ENCODE measurements around the gene TACC2.
"Not testable (repeated sequence)": the region's sequence is repeated elsewhere in the genome, so short reads cannot be mapped to it uniquely, and the experiment has no call there.

Gene TACC2

GRCh38 chr10:122089311-122090017 lies 100.5 kb downstream of the TACC2 start:
- no peak for DNase-seq (ENCODE audit: low read depth in 2 of 2)

DNA sequence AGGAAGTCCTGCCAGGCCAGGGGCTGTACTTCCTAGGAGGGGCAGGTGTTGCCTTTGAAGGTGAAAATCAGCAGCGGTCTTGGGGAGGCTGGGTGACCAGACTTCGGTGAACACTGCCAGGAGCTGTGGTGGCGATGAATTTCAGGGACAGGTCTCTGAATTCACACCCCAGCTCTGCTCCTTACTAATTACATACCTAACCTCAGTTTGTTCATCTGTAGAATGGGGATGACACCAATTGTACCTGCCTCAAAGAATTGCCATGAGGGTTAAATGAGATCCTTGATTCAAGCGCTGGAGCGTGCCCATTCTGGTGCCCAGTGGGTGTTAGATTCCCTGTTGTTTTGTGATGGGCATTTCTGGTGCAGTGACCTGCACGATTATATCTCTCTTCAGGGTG lies 102.8 kb downstream of the TACC2 start:
- no peak for DNase-seq (ENCODE audit: low read depth in 2 of 2)

- no peak for DNase-seq (ENCODE audit: low read depth in 2 of 2)
Observed at GRCh38 chr10:122093076-122093475, 104.1 kb downstream of the TACC2 start.

DNA sequence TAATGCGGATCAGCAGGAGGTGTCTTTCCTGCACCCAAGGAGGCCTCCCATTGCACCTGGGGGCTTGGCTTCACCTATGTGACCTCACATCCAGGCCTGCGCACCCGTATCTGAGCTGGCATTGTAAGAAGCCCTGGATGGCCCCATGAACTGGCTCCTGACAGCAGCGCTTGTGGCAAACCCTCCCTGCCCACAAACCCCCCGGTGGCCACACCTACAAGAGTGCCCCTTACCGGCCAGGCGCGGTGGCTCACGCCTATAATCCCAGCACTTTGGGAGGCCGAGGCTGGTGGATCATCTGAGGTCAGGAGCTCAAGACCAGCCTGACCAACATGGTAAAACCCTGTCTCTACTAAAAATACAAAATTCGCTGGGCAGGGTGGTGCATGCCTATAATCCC lies 107.2 kb downstream of the TACC2 start:
- not testable (repeated sequence) for DNase-seq (ENCODE audit: low read depth in 2 of 2)

DNA sequence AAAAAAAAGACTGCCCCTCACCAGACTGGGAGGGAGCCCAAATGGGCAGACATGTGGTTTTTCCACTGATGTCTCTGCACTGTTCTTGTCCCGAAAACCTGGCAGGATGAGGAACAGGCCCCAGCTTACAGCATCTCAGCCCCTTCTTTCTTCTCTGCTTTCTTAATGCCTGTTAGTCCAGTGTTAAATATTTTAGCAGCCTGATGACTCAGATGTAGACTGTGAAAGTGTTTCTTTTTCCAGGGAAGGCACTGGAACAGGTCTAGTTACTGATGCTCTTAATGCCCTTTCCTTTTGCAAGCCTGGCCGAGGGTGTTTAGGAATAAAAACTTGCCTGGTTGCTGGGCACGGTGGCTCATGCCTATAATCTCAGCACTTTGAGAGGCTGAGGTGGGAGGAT lies 107.7 kb downstream of the TACC2 start:
- DNase-seq (ENCODE audit: low read depth in 2 of 2): no peak

- no peak for DNase-seq (ENCODE audit: low read depth in 2 of 2)
Observed at GRCh38 chr10:122097935-122098334, 109.0 kb downstream of the TACC2 start.

GRCh38 chr10:122098924-122099323 lies 110.0 kb downstream of the TACC2 start:
- no peak for DNase-seq (ENCODE audit: low read depth in 2 of 2)

GRCh38 chr10:122099562-122099961 lies 110.6 kb downstream of the TACC2 start:
- no peak for DNase-seq (ENCODE audit: low read depth in 2 of 2)

DNA sequence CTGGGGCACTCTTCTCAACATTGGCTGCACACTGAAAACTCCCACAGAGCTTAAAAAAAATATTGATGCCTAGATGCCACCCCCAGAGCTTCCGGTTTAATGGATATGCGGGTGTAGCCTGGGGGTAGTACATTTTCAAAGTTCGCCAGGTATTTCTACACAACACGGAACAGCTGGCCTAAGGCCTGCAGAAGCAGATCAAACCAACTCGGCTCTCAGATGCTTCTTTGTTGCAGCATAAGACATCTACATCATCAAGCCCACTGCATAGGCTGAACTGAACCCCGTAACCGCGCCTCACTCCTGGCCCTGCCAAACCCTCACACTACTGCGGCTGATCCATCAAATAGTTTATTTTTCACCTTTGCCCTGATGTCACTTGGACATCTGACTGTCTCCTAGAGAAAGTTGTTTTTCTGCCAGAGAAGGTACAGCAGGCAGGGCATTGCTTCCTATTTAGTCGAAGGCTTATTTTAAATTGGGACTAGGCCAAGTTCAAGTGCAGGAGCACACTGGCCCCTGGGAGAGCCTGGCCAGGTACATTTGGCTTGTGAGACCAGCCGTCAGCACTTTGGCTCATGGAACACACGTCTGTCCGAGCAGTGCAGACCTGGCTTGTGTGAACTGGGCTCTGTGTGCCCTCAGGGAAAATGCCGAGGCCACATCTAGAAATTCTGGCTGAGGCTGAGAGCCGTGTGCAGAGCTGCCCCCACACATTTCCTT lies 113.3 kb downstream of the TACC2 start:
- no peak for DNase-seq (ENCODE audit: low read depth in 2 of 2)

- DNase-seq (ENCODE audit: low read depth in 2 of 2): no peak
Observed at GRCh38 chr10:122102869-122103525, 114.0 kb downstream of the TACC2 start.

DNA sequence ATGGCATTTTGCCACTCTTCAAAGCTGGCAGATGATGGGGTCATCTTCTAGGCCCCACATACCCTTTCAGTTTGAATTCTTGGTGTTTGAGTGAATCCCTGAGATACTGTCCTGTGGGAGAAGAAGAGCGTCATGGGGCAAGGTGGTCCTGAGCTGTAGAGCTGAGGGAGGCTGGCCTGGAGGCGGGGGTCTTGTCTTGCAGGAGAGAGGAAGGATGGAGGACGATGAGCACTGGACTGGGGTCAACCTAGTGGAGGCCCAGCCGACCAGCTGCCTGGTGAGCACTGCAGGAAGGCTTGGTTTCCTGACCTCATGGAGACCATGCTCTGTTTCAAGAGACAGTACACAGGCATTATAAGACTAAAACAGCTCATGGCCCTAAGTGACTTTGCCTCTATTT lies 114.6 kb downstream of the TACC2 start:
- no peak for DNase-seq (ENCODE audit: low read depth in 2 of 2)

DNA sequence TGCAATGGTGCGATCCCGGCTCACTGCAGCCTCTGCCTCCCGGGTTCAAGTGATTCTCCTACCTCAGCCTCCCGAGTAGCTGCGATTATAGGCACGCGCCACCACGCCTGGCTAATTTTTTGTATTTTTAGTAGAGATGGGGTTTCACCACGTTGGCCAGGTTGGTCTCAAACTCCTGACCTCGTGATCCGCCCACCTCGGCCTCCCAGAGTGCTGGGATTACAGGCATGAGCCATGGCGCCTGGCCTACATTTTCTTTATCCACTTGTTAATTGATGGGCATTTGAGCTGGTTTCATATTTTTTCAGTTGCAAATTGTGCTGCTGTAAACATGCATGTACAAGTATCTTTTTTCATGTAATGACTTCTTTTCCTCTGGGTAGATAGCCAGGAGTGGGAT lies 119.8 kb downstream of the TACC2 start:
- not testable (repeated sequence) for DNase-seq (ENCODE audit: low read depth in 2 of 2)

DNA sequence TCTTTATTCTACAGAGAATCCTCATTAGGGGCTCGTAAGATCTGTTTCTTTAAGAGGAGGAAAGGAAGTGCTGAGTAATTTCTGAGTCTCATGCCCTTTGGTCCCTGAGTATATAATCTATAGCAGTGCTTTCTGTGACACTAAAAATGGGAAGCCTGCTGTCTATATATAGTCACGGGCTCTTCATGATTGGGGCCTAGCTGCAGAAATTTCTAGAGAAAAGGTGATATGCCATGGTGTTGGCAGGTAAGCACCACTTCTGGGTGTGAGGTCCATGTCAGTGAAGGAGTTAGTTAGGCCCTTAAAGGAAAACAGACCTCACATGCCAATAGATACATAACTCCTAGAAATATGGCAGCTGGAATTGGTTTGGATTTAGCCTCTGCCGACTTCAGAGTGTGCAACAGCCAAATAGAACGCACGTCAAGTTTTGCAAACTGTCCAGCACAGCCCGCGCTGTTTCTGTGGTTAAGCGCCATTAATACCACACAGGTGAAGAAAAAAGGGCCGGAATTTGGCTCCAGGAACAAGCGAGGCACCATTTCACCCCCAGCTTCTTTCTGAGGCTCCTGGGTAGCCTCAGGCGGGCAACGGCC lies 123.2 kb downstream of the TACC2 start:
- DNase-seq (ENCODE audit: low read depth in 2 of 2): no peak

DNA sequence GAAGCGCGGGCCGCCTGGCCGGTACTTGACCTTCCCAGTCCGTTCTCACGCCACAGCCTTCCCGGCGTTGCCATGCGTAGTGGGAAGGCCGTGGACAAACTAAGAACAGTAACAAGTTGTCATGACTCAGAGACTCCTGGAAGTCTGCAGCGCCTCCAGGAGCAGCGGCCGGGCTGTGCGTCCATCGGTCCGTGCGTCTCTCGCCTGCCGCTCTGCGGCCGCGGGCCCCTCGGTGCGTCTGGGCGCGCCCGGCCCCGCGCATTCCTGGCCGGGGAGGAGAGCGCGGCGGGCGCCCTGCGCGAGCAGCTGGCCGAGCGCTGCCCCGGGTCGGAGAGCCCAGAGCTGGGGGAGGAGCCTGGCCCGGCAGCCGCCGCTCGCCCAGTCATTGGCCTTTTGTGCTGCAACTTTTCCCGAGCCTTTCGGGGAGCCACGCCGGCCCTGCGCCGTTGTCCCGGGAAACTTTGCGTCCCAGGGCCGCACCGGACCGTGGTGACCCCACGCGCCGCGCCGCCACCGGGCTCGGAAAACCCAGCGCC lies 123.7 kb downstream of the TACC2 start:
- peak; percentile 51 to 52 for DNase-seq (ENCODE audit: low read depth in 2 of 2)

DNA sequence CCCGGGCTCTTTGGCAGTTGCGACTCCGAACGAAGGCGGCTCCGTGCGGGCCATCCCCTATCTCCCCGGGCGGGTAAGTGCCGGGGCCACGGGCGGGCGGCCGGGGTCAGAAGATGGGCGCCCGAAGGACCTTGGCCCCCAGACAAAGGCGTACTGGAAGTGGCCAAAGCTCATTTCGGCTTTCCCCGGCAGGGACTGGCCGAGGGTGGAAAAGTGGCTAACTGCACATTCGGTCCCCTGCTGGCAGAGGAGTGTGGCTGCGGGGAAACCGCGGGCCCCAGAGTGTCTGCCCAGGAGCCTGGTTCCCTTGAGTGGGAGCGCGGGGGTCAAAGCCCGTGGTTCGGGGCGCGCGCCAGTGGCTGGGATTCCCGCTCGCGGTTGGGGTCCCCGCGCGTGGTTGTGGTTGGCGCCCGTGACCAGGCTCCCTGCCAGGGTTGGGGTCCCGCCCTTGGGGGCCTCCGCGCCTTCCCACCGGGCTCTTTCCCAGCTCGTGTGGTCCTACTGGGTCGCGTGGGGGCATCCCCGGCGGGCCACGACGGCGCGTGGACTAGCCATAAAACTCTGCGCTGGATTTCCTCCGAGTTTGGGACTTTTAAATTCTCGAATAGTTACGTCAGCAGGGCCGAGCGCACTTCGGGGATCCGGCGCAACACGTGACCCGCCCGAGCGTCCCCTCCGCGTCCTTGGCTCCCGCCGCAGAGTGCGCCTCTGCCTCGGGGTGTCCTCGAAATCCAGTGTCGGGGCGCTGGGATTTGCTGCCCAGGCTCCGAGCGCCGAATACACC lies 124.4 kb downstream of the TACC2 start:
- no peak for DNase-seq (ENCODE audit: low read depth in 2 of 2)

DNA sequence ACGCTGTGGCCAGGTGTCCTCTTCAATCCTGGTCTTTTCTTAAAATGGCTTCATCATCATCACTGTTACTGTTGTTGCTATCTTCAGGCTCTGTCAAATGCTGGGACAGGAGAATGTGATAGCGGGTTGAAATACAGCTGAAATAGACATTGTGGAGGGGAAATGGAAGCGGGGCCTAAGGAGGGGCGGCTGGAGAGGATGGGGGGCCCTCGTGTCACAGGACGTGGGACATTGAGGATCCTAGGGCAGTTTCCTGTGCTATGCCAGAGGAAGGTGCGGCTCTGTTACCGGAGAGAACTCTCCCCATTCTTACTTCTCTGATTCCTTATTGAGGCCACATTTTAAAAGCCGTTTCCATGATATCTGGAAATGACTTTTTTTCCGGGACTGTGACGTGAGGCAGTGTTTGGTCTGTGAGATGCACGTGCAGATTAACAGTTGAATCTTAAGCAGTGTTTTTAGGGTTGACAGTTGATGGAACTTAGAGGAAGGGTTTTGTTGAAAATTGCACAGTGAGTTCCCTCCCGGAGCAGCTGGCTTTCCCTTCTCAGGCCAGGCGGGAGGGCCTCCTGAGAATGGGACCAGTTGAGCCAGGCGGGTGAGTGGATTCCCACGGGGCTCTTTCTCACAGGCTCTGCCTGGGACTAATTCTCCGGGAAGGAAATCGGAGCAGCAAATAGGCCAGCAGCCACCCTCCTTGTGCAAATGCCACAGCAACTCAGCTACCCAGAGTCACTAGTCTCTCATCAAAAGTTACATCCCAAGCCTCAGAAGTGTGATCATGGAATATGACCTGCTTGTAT lies 125.2 kb downstream of the TACC2 start:
- DNase-seq (ENCODE audit: low read depth in 2 of 2): no peak

GRCh38 chr10:122115874-122116273 lies 126.9 kb downstream of the TACC2 start:
- DNase-seq (ENCODE audit: low read depth in 2 of 2): no peak

DNA sequence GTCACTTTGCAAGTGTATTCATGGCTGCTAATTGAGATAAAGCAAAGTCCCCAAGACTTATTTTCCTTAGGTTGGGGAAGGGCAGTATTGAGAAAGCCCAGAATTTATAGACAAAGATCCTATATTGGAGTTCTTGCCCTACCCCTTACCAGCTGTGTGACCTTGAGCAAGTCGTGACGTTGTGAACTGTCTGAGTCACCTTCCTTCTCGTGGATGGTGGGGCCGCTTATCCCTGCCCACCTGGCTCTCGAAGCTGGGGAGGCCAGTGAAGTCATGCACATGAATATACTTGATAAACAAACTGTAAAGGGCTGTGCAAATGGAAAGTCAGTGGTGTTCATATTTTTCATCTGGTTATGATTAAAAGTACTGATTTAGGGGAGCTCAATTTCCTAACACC lies 127.4 kb downstream of the TACC2 start:
- DNase-seq (ENCODE audit: low read depth in 2 of 2): no peak

DNA sequence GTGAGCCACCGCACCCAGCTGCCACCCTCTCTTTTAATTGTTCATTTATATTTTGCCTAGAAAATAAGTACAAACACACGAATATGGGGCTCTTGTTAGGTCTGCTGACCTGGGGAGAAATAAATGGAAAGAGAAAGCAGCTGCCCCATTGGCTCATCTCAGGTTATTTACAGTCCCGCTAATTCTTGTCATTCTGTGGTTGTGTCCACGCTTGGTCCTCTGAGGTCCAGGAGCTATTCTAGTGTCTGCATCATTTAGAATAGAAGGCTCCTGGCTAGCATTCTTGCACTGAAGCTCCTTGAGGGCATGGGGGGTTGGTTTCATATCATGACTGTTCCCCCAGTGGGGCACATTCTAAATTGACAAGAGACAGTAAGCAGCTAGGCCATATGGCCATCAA lies 128.5 kb downstream of the TACC2 start:
- no peak for DNase-seq (ENCODE audit: low read depth in 2 of 2)

DNA sequence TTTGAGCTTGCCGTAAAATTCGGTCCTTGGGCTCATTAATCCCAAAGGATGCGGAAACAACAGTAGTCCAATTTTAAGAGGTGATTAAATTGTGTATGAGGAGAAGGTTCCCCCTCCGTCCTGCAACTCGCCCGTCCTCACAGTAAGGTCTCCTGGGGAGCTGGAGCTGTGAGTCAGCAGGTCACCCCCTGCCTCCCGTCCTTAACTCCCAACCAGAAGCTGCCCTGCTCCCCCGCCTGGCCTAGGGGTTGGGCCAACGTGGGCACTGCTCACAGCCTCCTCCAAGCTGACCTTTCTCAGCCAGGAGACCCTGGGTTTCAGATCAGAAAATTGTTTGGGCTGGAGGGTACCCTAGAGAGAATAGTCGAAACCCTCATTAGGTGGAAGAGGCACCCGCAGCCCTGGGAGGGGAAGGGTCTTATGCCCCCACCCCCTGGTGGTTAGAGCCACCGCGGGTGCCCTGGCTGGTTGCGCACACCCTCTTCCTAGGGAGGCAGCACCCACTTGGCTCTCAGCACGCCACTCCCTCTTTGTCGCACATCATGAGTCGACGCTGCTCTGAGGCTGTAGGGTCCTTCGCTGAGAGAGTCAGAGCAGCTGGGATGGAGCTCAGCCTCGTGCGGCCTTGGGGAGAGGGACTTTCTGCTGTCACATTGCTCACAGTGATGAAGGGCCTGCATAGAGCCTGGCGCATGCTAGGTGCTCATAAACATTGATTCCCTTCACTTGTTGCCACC lies 131.2 kb downstream of the TACC2 start:
- no peak for DNase-seq (ENCODE audit: low read depth in 2 of 2)
